H9 (cell line): ENCODE data around the gene PRICKLE1. TPM values are rescaled to one million over a fixed set of nuclear protein-coding genes. Genes with fewer than 3 reads are reported as not detected.

Source experiments
- DNase-seq: peaks from one replicate; pipeline ENCODE4 v3.0.0-alpha.2; 2017
- H2AFZ ChIP-seq: one replicate; pipeline ENCODE4 v1.6.1; 2013; ENCODE audit warnings: mild to moderate bottlenecking, low read length, control low read depth, moderate library complexity
- H2AK5ac ChIP-seq: 2 replicates; pipeline ENCODE4 v1.6.1; 2013; ENCODE audit warnings: low read length, control low read depth, mixed read lengths; ENCODE audit not compliant: insufficient read length
- H2BK120ac ChIP-seq: one replicate; pipeline ENCODE4 v1.6.1; 2013; ENCODE audit warnings: low read depth, mild to moderate bottlenecking, low read length, control low read depth, inconsistent platforms; ENCODE audit not compliant: poor library complexity, severe bottlenecking
- H2BK12ac ChIP-seq: 2 replicates; pipeline ENCODE4 v1.6.1; 2013; ENCODE audit warnings: low read length, control low read depth, mixed read lengths, low read depth; ENCODE audit not compliant: insufficient read length
- H2BK15ac ChIP-seq: 2 replicates; pipeline ENCODE4 v1.6.1; 2013; ENCODE audit warnings: low read depth, low read length, control low read depth
- H2BK20ac ChIP-seq: one replicate; pipeline ENCODE4 v1.6.1; 2013; ENCODE audit warnings: low read depth, mild to moderate bottlenecking, low read length, control low read depth, inconsistent platforms; ENCODE audit not compliant: poor library complexity, severe bottlenecking
- H2BK5ac ChIP-seq: 2 replicates; pipeline ENCODE4 v1.6.1; 2013; ENCODE audit warnings: low read length, control low read depth, mixed read lengths; ENCODE audit not compliant: insufficient read length
- H3K14ac ChIP-seq: 2 replicates; pipeline ENCODE4 v1.6.1; 2013; ENCODE audit warnings: low read length, control low read depth; ENCODE audit not compliant: insufficient read depth
- H3K18ac ChIP-seq: 2 replicates; pipeline ENCODE4 v1.6.1; 2013; ENCODE audit warnings: low read depth, mild to moderate bottlenecking, mixed read lengths, low read length, control low read depth; ENCODE audit not compliant: insufficient read length
- H3K23ac ChIP-seq: 2 replicates; pipeline ENCODE4 v1.6.1; 2013; ENCODE audit warnings: low read length, control low read depth, mixed read lengths, low read depth; ENCODE audit not compliant: insufficient read length
- H3K23me2 ChIP-seq: 2 replicates; pipeline ENCODE4 v1.6.1; 2013; ENCODE audit warnings: low read depth, mild to moderate bottlenecking, mixed read lengths, low read length, control low read depth; ENCODE audit not compliant: insufficient read length, poor library complexity, severe bottlenecking
- H3K27ac ChIP-seq: 2 replicates; pipeline ENCODE4 v1.5.1; 2013; ENCODE audit warnings: low read length, control low read depth, mixed read lengths, low read depth; ENCODE audit not compliant: insufficient read length
- H3K27me3 ChIP-seq: 2 replicates; pipeline ENCODE4 v1.6.1; 2013; ENCODE audit warnings: low read length, control low read depth, inconsistent platforms; ENCODE audit not compliant: insufficient read depth
- H3K4ac ChIP-seq: 2 replicates; pipeline ENCODE4 v1.6.1; 2013; ENCODE audit warnings: low read depth, mild to moderate bottlenecking, control low read depth, inconsistent platforms, low read length, moderate library complexity
- H3K4me1 ChIP-seq: 2 replicates; pipeline ENCODE4 v1.6.1; 2013; ENCODE audit warnings: low read length, control low read depth, inconsistent platforms; ENCODE audit not compliant: insufficient read depth
- H3K4me2 ChIP-seq: 2 replicates; pipeline ENCODE4 v1.6.1; 2013; ENCODE audit warnings: low read length, control low read depth, mixed read lengths; ENCODE audit not compliant: insufficient read length, insufficient read depth
- H3K56ac ChIP-seq: 2 replicates; pipeline ENCODE4 v1.6.1; 2013; ENCODE audit warnings: low read depth, mild to moderate bottlenecking, mixed read lengths, low read length, control low read depth; ENCODE audit not compliant: insufficient read length
- H3K79me1 ChIP-seq: 2 replicates; pipeline ENCODE4 v1.6.1; 2013; ENCODE audit warnings: low read depth, mild to moderate bottlenecking, moderate library complexity, low read length, control low read depth, inconsistent platforms; ENCODE audit not compliant: insufficient read depth, poor library complexity, severe bottlenecking
- H3K79me2 ChIP-seq: 2 replicates; pipeline ENCODE4 v1.6.1; 2013; ENCODE audit warnings: low read length, control low read depth, inconsistent platforms; ENCODE audit not compliant: insufficient read depth
- H3K9ac ChIP-seq: 2 replicates; pipeline ENCODE4 v1.6.1; 2013; ENCODE audit warnings: low read length, control low read depth, mixed read lengths; ENCODE audit not compliant: insufficient read length; ENCODE audit errors: extremely low read depth
- H3K9me3 ChIP-seq: one replicate; pipeline ENCODE4 v1.6.1; 2013; ENCODE audit warnings: low read depth, low read length, inconsistent platforms; ENCODE audit not compliant: control insufficient read depth
- H3T11ph ChIP-seq: one replicate; pipeline ENCODE4 v1.6.1; 2013; ENCODE audit warnings: mild to moderate bottlenecking, low read length, control low read depth, inconsistent platforms
- H4K20me1 ChIP-seq: one replicate; pipeline ENCODE4 v1.6.1; 2013; ENCODE audit not compliant: control insufficient read depth, insufficient read length, insufficient read depth
- H4K5ac ChIP-seq: 2 replicates; pipeline ENCODE4 v1.6.1; 2013; ENCODE audit warnings: low read depth, mild to moderate bottlenecking, mixed read lengths, low read length, control low read depth; ENCODE audit not compliant: insufficient read length
- H4K8ac ChIP-seq: replicated peaks from 2 replicates; pipeline ENCODE4 v1.6.1; 2013; ENCODE audit warnings: low read length, control low read depth, mixed read lengths, low read depth; ENCODE audit not compliant: insufficient read length
- H4K91ac ChIP-seq: 2 replicates; pipeline ENCODE4 v1.6.1; 2013; ENCODE audit warnings: low read depth, mild to moderate bottlenecking, moderate library complexity, mixed read lengths, low read length, control low read depth; ENCODE audit not compliant: insufficient read length
- H3K27ac Mint-ChIP-seq, 3 experiments: 2 replicates in 2 of 3; 3 replicates in 1 of 3; pipeline ENCODE4 v1.8.0; 2020 to 2021; ENCODE audit warnings: mixed read lengths in 3 of 3, mild to moderate bottlenecking in 1 of 3, moderate library complexity in 1 of 3
- H3K27me3 Mint-ChIP-seq: 2 replicates; pipeline ENCODE4 v1.8.0; 2021; ENCODE audit warnings: low read depth, mild to moderate bottlenecking, moderate library complexity, mixed read lengths
- H3K36me3 Mint-ChIP-seq, 3 experiments: 2 replicates in 2 of 3; 3 replicates in 1 of 3; pipeline ENCODE4 v1.8.0; 2020 to 2021; ENCODE audit warnings: low read depth in 3 of 3, mixed read lengths in 3 of 3; ENCODE audit not compliant: insufficient read depth in 1 of 3
- H3K4me1 Mint-ChIP-seq, 2 experiments: 2 replicates each; pipeline ENCODE4 v1.8.0; 2020; ENCODE audit warnings: mixed read lengths in 2 of 2
- H3K4me3 Mint-ChIP-seq, 2 experiments: 2 replicates in 1 of 2; 3 replicates in 1 of 2; pipeline ENCODE4 v1.8.0; 2020 to 2021; ENCODE audit warnings: mild to moderate bottlenecking in 2 of 2, mixed read lengths in 2 of 2, moderate library complexity in 1 of 2
- H3K9me3 Mint-ChIP-seq, 2 experiments: 2 replicates in 1 of 2; 3 replicates in 1 of 2; pipeline ENCODE4 v1.8.0; 2020; ENCODE audit warnings: mild to moderate bottlenecking in 2 of 2, mixed read lengths in 2 of 2, moderate library complexity in 1 of 2
- CTCF ChIP-seq: fragments of 200-600 bp; sonication (generic); conservative IDR thresholded peaks from 3 replicates; pipeline ENCODE4 v1.8.0; 2021; ENCODE audit warnings: antibody characterized with exemption, mild to moderate bottlenecking
- WGBS: extraction: QIAGEN DNeasy Blood & Tissue Kit; methylation state at CpG from one replicate; pipeline ENCODE4 v1.1.7; 2013; ENCODE audit warnings: missing lambda C conversion rate, low lambda C conversion rate, mixed read lengths; ENCODE audit not compliant: insufficient read length; ENCODE audit errors: extremely low coverage; 5-methylcytosine and 5-hydroxymethylcytosine counted together
- total RNA-seq: library from RNA; stranded (reverse); gene quantifications from 2 replicates; pipeline ENCODE4 v1.2.1, GENCODE V29; 2021

PRICKLE1 gene
- total RNA-seq, 1 experiment from 2014 or later: 20.5 TPM

- Mint-ChIP-seq H3K4me3 (no peak overlapping the region), H3K27ac (peak overlapping the region in 2 of 3 experiments; percentile 56 to 79; a peak in 2 of 7 replicates), H3K27me3 (no peaks in the 10 kb centered on the region; the same call in 1 of the 2 replicates), H3K9me3 (no peaks in the 10 kb centered on the region), H3K36me3 (peaks cover 27 to 52% (median 43%) of the 10 kb centered on the region in 3 experiments; a peak in 6 of 7 replicates), H3K4me1 (peaks cover 40 to 50% of the 10 kb centered on the region in 2 experiments)
- Histone ChIP-seq H3K23me2 (no peaks in the 10 kb centered on the region), H2BK12ac (no peak overlapping the region), H4K5ac (no peak overlapping the region), H3K4me2 (no peak overlapping the region), H4K91ac (no peak overlapping the region), H3K56ac (no peak overlapping the region), H4K20me1 (no peaks in the 10 kb centered on the region), H3K79me2 (peaks cover 14% of the 10 kb centered on the region; the same call in 1 of the 2 replicates), H3K27me3 (no peaks in the 10 kb centered on the region), H2BK20ac (no peak overlapping the region), H2BK120ac (no peak overlapping the region), H2BK15ac (no peak overlapping the region), H3K27ac (no peak overlapping the region), H2AFZ (no peak overlapping the region), H3K14ac (no peak overlapping the region), H3K79me1 (no peaks in the 10 kb centered on the region), H3T11ph (no peak overlapping the region), H2BK5ac (no peak overlapping the region), H3K18ac (no peak overlapping the region), H2AK5ac (no peak overlapping the region), H3K9ac (no peak overlapping the region), H3K9me3 (no peaks in the 10 kb centered on the region), H4K8ac (no peak overlapping the region), H3K4me1 (peaks cover 10% of the 10 kb centered on the region), H3K4ac (no peak overlapping the region), H3K23ac (no peak overlapping the region)
- no CpG with 5 or more reads among the region's 1 CpG for WGBS
- DNase-seq: no peak
- TF ChIP-seq CTCF: no peak
These were observed 116.4 kb downstream of the PRICKLE1 start for GRCh38 chr12:42473130-42473529.
